Psoas muscle (tissue), 8 donors: ENCODE measurements around the gene BARHL1. TPM values are rescaled to one million over a fixed set of nuclear protein-coding genes. Genes with fewer than 3 reads are reported as not detected.

Source experiments
- ATAC-seq, 4 donors: fragments of 200-7000 bp; cut with Tn5 transposase; one replicate each; pipeline ENCODE4 v1.9.1; 2020; ENCODE audit warnings: moderate library complexity in 3 of 4, mild to moderate bottlenecking in 2 of 4
- DNase-seq, 2 donors: peaks; one replicate each; pipeline ENCODE4 v3.0.0-alpha.2; 2020
- H3K27ac ChIP-seq: fragments of 200-600 bp; one replicate; pipeline ENCODE4 v1.8.0; 2022
- H3K27me3 ChIP-seq, 3 donors: fragments of 200-600 bp in 1 of 3; one replicate each; pipeline versions ENCODE4 v1.6.1 to v1.8.0; 2013 to 2022; ENCODE audit warnings: low read length in 2 of 3, mild to moderate bottlenecking in 2 of 3, moderate library complexity in 1 of 3; ENCODE audit not compliant: insufficient read depth in 3 of 3
- H3K36me3 ChIP-seq, 2 donors: fragments of 200-600 bp in 1 of 2; one replicate each; pipeline versions ENCODE4 v1.6.1 to v1.8.0; 2013 to 2022; ENCODE audit warnings: low read depth in 1 of 2, mild to moderate bottlenecking in 1 of 2, moderate library complexity in 1 of 2; ENCODE audit not compliant: insufficient read depth in 1 of 2
- H3K4me1 ChIP-seq: fragments of 200-600 bp; one replicate; pipeline ENCODE4 v1.8.0; 2022
- H3K4me3 ChIP-seq: fragments of 200-600 bp; one replicate; pipeline ENCODE4 v1.8.0; 2022; ENCODE audit warnings: mild to moderate bottlenecking
- H3K9me3 ChIP-seq: fragments of 200-600 bp; one replicate; pipeline ENCODE4 v1.8.0; 2022
- WGBS, 3 donors: extraction: QIAGEN DNeasy Blood & Tissue Kit; methylation state at CpG; one replicate each; pipeline versions ENCODE4 v1.1.6 to v1.1.7; 2013; 5-methylcytosine and 5-hydroxymethylcytosine counted together
- intact Hi-C, 2 donors: fragments of 100-400 bp; cut with DNase I; formaldehyde crosslinking; loops; one replicate each; pipeline versions ENCODE4 v1.11.0 to v1.14.2; 2022
- polyA plus RNA-seq, 3 donors: library from polyadenylated mRNA; stranded (reverse); fragments of 200-250 nt; gene quantifications; one replicate each; pipeline ENCODE4 v1.2.3, GENCODE V29; 2013
- total RNA-seq, 4 donors: library from RNA; stranded (reverse); fragmentation: NEBNext Ultra II Directional in 2 of 4; extraction: Animal tissue kit (Norgen Biotek cat#: 25700) in 2 of 4; gene quantifications; one replicate each; pipeline versions ENCODE4 v1.2.1 to v1.2.4, GENCODE V29; 2021 to 2023
- TF ChIP-seq, protein P1 (sequence below): fragments of 200-600 bp; IDR thresholded peaks from one replicate; pipeline ENCODE4 v1.8.0; 2022; ENCODE audit warnings: antibody characterized with exemption
- donor health status: healthy with polysubstance abuse.
- donor health status: DM: no; HTN: no; CAD: no; lungs with moderate emphysema.
- donor health status: Bipolar disorder and iron deficiency.
- donor health status: healthy.
- donor health status: DM: yes; HTN: yes; CAD: no.
- donor health status: DM: no; HTN: no; CAD: no.
- donor health status: DM: no; HTN: no; CAD: no.
- donor health status: DM: yes; HTN: yes; CAD: no.

BARHL1 gene
- total and polyA plus RNA-seq, 7 donors = not detected

DNA sequence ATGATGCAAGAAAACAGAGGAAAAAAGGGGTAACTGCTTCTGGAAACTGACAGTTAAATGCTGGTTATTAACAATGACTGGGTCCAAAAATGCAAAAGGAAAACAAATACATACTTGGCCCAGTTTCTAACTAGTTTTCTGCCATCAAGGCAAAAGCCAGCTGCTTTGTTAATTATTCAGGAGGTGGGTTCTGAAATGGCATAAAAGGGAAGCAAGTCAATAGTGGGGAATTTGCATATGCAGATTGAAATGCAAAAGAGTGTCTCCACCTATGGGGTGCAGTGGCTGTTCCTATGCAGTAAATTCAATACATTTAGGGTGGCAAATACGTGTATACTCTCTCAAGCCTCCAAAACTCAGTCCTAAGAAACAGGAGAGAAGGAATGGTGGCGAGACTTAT is 33.4 kb downstream of the BARHL1 start:
- no peak for DNase-seq

DNA sequence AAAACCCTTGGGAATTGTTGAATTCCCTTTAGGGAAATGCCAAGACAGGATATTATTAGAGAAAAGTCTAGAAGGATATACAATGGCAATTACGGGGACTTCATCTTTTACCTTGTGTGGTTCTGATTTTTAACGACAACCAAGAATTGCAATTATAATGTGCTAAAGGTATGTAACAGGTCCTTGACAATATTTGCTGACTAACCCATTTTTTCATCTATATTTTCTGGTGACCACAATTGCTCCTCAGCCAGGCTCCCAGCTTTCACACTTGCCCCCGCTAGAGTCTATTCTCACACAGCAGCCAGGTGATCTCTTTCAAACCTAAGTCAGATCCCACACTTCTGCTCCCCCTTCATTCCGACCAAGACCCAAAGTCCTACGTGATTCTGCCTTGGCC is 34.3 kb downstream of the BARHL1 start:
- H3K27me3 ChIP-seq = no peaks in the 10 kb centered on the region
- H3K36me3 ChIP-seq = peaks cover 21 to 95% of the 10 kb centered on the region in 2 donors
- H3K4me3 ChIP-seq = no peak overlapping the region
- no peak overlapping the region for H3K27ac ChIP-seq
- WGBS, 3 donors = 93 to 97% (median 94%) methylated on average over 5 of the region's 5 CpGs
- H3K9me3 ChIP-seq = no peaks in the 10 kb centered on the region
- no peaks in the 10 kb centered on the region for H3K4me1 ChIP-seq
- TF ChIP-seq, protein P1, sequence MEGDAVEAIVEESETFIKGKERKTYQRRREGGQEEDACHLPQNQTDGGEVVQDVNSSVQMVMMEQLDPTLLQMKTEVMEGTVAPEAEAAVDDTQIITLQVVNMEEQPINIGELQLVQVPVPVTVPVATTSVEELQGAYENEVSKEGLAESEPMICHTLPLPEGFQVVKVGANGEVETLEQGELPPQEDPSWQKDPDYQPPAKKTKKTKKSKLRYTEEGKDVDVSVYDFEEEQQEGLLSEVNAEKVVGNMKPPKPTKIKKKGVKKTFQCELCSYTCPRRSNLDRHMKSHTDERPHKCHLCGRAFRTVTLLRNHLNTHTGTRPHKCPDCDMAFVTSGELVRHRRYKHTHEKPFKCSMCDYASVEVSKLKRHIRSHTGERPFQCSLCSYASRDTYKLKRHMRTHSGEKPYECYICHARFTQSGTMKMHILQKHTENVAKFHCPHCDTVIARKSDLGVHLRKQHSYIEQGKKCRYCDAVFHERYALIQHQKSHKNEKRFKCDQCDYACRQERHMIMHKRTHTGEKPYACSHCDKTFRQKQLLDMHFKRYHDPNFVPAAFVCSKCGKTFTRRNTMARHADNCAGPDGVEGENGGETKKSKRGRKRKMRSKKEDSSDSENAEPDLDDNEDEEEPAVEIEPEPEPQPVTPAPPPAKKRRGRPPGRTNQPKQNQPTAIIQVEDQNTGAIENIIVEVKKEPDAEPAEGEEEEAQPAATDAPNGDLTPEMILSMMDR = no peak
- intact Hi-C loops = loop anchor here in 1 of 2 donors (10.0 kb wide), 1 partner anchor 298 kb away; no protein-coding TSS in a partner anchor
- ATAC-seq = no peak
- DNase-seq = no peak

More for the DNA sequence above, 33.4 kb downstream of the BARHL1 start:
- Histone ChIP-seq H3K27me3 (no peaks in the 10 kb centered on the region), H3K27ac (no peak overlapping the region), H3K9me3 (no peaks in the 10 kb centered on the region), H3K4me1 (no peaks in the 10 kb centered on the region), H3K4me3 (no peak overlapping the region), H3K36me3 (peaks cover 26 to 96% of the 10 kb centered on the region in 2 donors)
- no peak for ATAC-seq
- WGBS, 3 donors = 89% methylated on average over 2 of the region's 2 CpGs
- intact Hi-C loops = loop anchor here in 1 of 2 donors (10.0 kb wide), 1 partner anchor 299 kb away; no protein-coding TSS in a partner anchor
- TF ChIP-seq, protein P1 = no peak

DNA sequence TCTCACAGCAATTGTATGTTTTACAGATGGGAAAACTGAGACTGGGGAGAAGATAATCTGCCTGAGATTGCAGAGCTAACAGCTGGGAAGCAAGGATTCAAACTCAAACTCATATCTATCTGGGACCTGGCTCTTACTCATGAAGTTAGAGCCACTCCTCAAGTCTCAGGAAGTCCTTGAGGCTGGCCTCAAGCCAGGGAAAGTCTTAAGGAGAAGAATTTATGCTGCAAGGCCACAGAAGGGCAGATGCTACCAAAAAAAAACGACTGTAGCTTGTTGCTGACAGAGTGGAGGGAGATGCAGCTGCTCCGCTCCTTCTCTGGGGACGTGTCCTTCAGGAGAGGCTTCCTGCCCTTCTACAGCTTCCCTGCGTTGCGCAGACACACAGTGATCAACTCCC is 39.8 kb downstream of the BARHL1 start:
- H3K4me3 ChIP-seq = no peak overlapping the region
- H3K4me1 ChIP-seq = no peaks in the 10 kb centered on the region
- 67 to 78% (median 68%) methylated on average over 5 of the region's 5 CpGs for WGBS, 3 donors
- intact Hi-C loops = no loop called here
- H3K27ac ChIP-seq = no peak overlapping the region
- no peaks in the 10 kb centered on the region for H3K9me3 ChIP-seq
- TF ChIP-seq, protein P1 = no peak
- H3K36me3 ChIP-seq = peaks cover 11 to 91% of the 10 kb centered on the region in 2 donors
- ATAC-seq (no peak), DNase-seq (no peak)
- no peaks in the 10 kb centered on the region for H3K27me3 ChIP-seq

- Histone ChIP-seq H3K27ac (no peak overlapping the region), H3K27me3 (no peaks in the 10 kb centered on the region), H3K4me1 (no peaks in the 10 kb centered on the region), H3K9me3 (no peaks in the 10 kb centered on the region), H3K36me3 (peaks cover 2 to 94% of the 10 kb centered on the region in 2 donors), H3K4me3 (no peak overlapping the region)
- TF ChIP-seq, protein P1 = no peak
- DNase-seq (no peak), ATAC-seq (no peak)
- intact Hi-C loops = no loop called here
- WGBS, 3 donors = 85 to 92% (median 90%) methylated on average over 5 of the region's 5 CpGs
Observed at GRCh38 chr9:132626285-132626684, 43.9 kb downstream of the BARHL1 start.

- ATAC-seq = no peak
- H3K27ac ChIP-seq = no peak overlapping the region
- H3K4me1 ChIP-seq = no peaks in the 10 kb centered on the region
- intact Hi-C loops = no loop called here
- H3K4me3 ChIP-seq = no peak overlapping the region
- H3K36me3 ChIP-seq = peaks cover 1 to 92% of the 10 kb centered on the region in 2 donors
- no peaks in the 10 kb centered on the region for H3K27me3 ChIP-seq
- H3K9me3 ChIP-seq = no peaks in the 10 kb centered on the region
- TF ChIP-seq, protein P1 = no peak
- no peak for DNase-seq
- WGBS, 3 donors = 73 to 82% (median 82%) methylated on average over 7 of the region's 7 CpGs
Observed at GRCh38 chr9:132627106-132627505, 44.7 kb downstream of the BARHL1 start.
